ENCODE measurements around the gene RGPD4.

RGPD4 gene

GRCh38 chr2:107931412-107931811 lies 104.7 kb downstream of the RGPD4 start:
- DNase-seq (ENCODE audit: low spot score) = no peak

- DNase-seq (ENCODE audit: low spot score) = no peak
These were observed 105.8 kb downstream of the RGPD4 start for GRCh38 chr2:107932488-107932887.

- no peak for DNase-seq (ENCODE audit: low spot score)
These were observed 106.3 kb downstream of the RGPD4 start for GRCh38 chr2:107932979-107933378.

GRCh38 chr2:107936433-107937359 lies 110.0 kb downstream of the RGPD4 start:
- no peak for DNase-seq (ENCODE audit: low spot score)
